HG03039 (cell line): ENCODE measurements around the gene PPP2R2B.

Experiments used
- ATAC-seq: cut with Tn5 transposase; IDR thresholded peaks from one replicate; pipeline ENCODE4 v1.9.1; 2021; ENCODE audit warnings: mild to moderate bottlenecking, moderate library complexity; ENCODE audit not compliant: unreplicated experiment

Gene PPP2R2B

GRCh38 chr5:146660376-146660960, 218.1 kb downstream of the PPP2R2B start:
- no peak for ATAC-seq

- ATAC-seq = no peak
Observed at GRCh38 chr5:146659961-146660360, 218.6 kb downstream of the PPP2R2B start.

- ATAC-seq = no peak
Observed at GRCh38 chr5:146656703-146657102, 221.9 kb downstream of the PPP2R2B start.

GRCh38 chr5:146653560-146653959, 225.0 kb downstream of the PPP2R2B start:
- ATAC-seq = no peak

GRCh38 chr5:146652547-146652946, 226.0 kb downstream of the PPP2R2B start:
- ATAC-seq = no peak

GRCh38 chr5:146647656-146648199, 230.8 kb downstream of the PPP2R2B start:
- ATAC-seq = no peak

- no peak for ATAC-seq
Observed at GRCh38 chr5:146646441-146646840, 232.1 kb downstream of the PPP2R2B start.

- ATAC-seq = no peak
Observed at GRCh38 chr5:146645342-146645741, 233.2 kb downstream of the PPP2R2B start.

GRCh38 chr5:146644831-146645230, 233.7 kb downstream of the PPP2R2B start:
- no peak for ATAC-seq

GRCh38 chr5:146643776-146644175, 234.8 kb downstream of the PPP2R2B start:
- no peak for ATAC-seq

- ATAC-seq = no peak
Observed at GRCh38 chr5:146642410-146642809, 236.1 kb downstream of the PPP2R2B start.

- ATAC-seq = no peak
Observed at GRCh38 chr5:146641941-146642340, 236.6 kb downstream of the PPP2R2B start.

- no peak for ATAC-seq
Observed at GRCh38 chr5:146640285-146640896, 238.2 kb downstream of the PPP2R2B start.

GRCh38 chr5:146635443-146635842, 243.1 kb downstream of the PPP2R2B start:
- ATAC-seq = no peak

- ATAC-seq = no peak
Observed at GRCh38 chr5:146633323-146633764, 245.2 kb downstream of the PPP2R2B start.

GRCh38 chr5:146632620-146633322, 245.8 kb downstream of the PPP2R2B start:
- ATAC-seq = no peak

GRCh38 chr5:146630472-146630871, 248.1 kb downstream of the PPP2R2B start:
- ATAC-seq = no peak

- ATAC-seq = no peak
Observed at GRCh38 chr5:146628950-146629349, 249.6 kb downstream of the PPP2R2B start.

GRCh38 chr5:146626936-146627335, 251.6 kb downstream of the PPP2R2B start:
- ATAC-seq = no peak

- ATAC-seq = no peak
Observed at GRCh38 chr5:146624179-146624578, 254.4 kb downstream of the PPP2R2B start.

- no peak for ATAC-seq
Observed at GRCh38 chr5:146623666-146624065, 254.9 kb downstream of the PPP2R2B start.

GRCh38 chr5:146623009-146623408, 255.5 kb downstream of the PPP2R2B start:
- ATAC-seq = no peak
